ENCODE measurements around the gene FAM117A. TPM values are rescaled to one million over a fixed set of nuclear protein-coding genes. Genes with fewer than 3 reads are reported as not detected.

FAM117A gene
- 4.0 and 8.1 TPM in 2 replicates for total RNA-seq

- DNase-seq (ENCODE audit: extremely low read depth, low read depth, low spot score) = peak; percentile 94
Measured at GRCh38 chr17:49763735-49764558, at the start of gene FAM117A. TSS of gene FAM117A (minus strand) at chr17:49764131. CDS start at chr17:49764087, 44 bp downstream.

GRCh38 chr17:49809056-49809455 lies 45.1 kb upstream of the FAM117A start:
- no peak for DNase-seq (ENCODE audit: extremely low read depth, low read depth, low spot score)

GRCh38 chr17:49798738-49799137 lies 34.8 kb upstream of the FAM117A start:
- no peak for DNase-seq (ENCODE audit: extremely low read depth, low read depth, low spot score)

- no peak for DNase-seq (ENCODE audit: extremely low read depth, low read depth, low spot score)
Measured at GRCh38 chr17:49798182-49798581, 34.3 kb upstream of the FAM117A start.

- no peak for DNase-seq (ENCODE audit: extremely low read depth, low read depth, low spot score)
Measured at GRCh38 chr17:49795372-49795771, 31.4 kb upstream of the FAM117A start.

GRCh38 chr17:49793309-49793708 lies 29.4 kb upstream of the FAM117A start:
- no peak for DNase-seq (ENCODE audit: extremely low read depth, low read depth, low spot score)

- no peak for DNase-seq (ENCODE audit: extremely low read depth, low read depth, low spot score)
Measured at GRCh38 chr17:49789243-49789578, 25.3 kb upstream of the FAM117A start.

- DNase-seq (ENCODE audit: extremely low read depth, low read depth, low spot score) = peak; percentile 99
Measured at GRCh38 chr17:49788478-49789242, 24.7 kb upstream of the FAM117A start, which contains the start of gene KAT7. TSS of gene KAT7 (plus strand) at chr17:49788681. CDS start at chr17:49788835, 154 bp downstream.

- no peak for DNase-seq (ENCODE audit: extremely low read depth, low read depth, low spot score)
Measured at GRCh38 chr17:49787884-49788477, 24.1 kb upstream of the FAM117A start.

GRCh38 chr17:49784636-49785035 lies 20.7 kb upstream of the FAM117A start:
- DNase-seq (ENCODE audit: extremely low read depth, low read depth, low spot score) = no peak

- DNase-seq (ENCODE audit: extremely low read depth, low read depth, low spot score) = no peak
Measured at GRCh38 chr17:49783791-49784190, 19.9 kb upstream of the FAM117A start.

GRCh38 chr17:49783071-49783715 lies 19.3 kb upstream of the FAM117A start:
- DNase-seq (ENCODE audit: extremely low read depth, low read depth, low spot score) = no peak

- DNase-seq (ENCODE audit: extremely low read depth, low read depth, low spot score) = no peak
Measured at GRCh38 chr17:49779739-49780231, 15.9 kb upstream of the FAM117A start.

GRCh38 chr17:49779156-49779738 lies 15.3 kb upstream of the FAM117A start:
- DNase-seq (ENCODE audit: extremely low read depth, low read depth, low spot score) = no peak

- no peak for DNase-seq (ENCODE audit: extremely low read depth, low read depth, low spot score)
Measured at GRCh38 chr17:49777563-49777962, 13.6 kb upstream of the FAM117A start.

GRCh38 chr17:49776551-49777300 lies 12.8 kb upstream of the FAM117A start:
- DNase-seq (ENCODE audit: extremely low read depth, low read depth, low spot score) = no peak

- peak; percentile 76 for DNase-seq (ENCODE audit: extremely low read depth, low read depth, low spot score)
Measured at GRCh38 chr17:49775546-49776260, 11.8 kb upstream of the FAM117A start.

- DNase-seq (ENCODE audit: extremely low read depth, low read depth, low spot score) = no peak
Measured at GRCh38 chr17:49766918-49767530, 3.1 kb upstream of the FAM117A start.
